ENCODE measurements around the gene COMMD9. TPM values are rescaled to one million over a fixed set of nuclear protein-coding genes. Genes with fewer than 3 reads are reported as not detected.

COMMD9 gene
- total RNA-seq (2022; extraction: Qiagen RNA extraction) = 38.4 to 55.9 TPM (median 54.8 TPM) in 5 replicates

GRCh38 chr11:36289226-36289852 lies at the start of gene COMMD9:
Gene COMMD9, minus strand, starts transcription at chr11:36289424. Its CDS starts 12 bp downstream, at chr11:36289412.

GRCh38 chr11:36295926-36296325 lies 6.7 kb upstream of the COMMD9 start, which contains the start of gene PRR5L:
Gene PRR5L, plus strand, starts transcription at chr11:36296288. Its CDS starts 104,834 bp downstream, at chr11:36401122.

Other genes starting within 250 kb of the COMMD9 start
- gene PRR5L, start 6.9 kb upstream of the COMMD9 start, total RNA-seq (2022; extraction: Qiagen RNA extraction) = 11.2 to 14.7 TPM (median 13.7 TPM) in 5 replicates
- 6.6 to 8.0 TPM (median 7.4 TPM) in 5 replicates for gene TRAF6, start 220.8 kb upstream of the COMMD9 start, total RNA-seq (2022; extraction: Qiagen RNA extraction)

Data from A549 treated with AZD2906 at 1 μM for 4 hours (cell line).